HG02840 (cell line): ENCODE data around the gene IP6K2.

Experiments used
- ATAC-seq: cut with Tn5 transposase; IDR thresholded peaks from one replicate; pipeline ENCODE4 v1.9.1; 2021; ENCODE audit warnings: mild to moderate bottlenecking, moderate library complexity, moderate number of reproducible peaks; ENCODE audit not compliant: unreplicated experiment, low FRiP score

The IP6K2 gene

GRCh38 chr3:48674505-48674904, 42.5 kb downstream of the IP6K2 start:
- ATAC-seq: no peak

GRCh38 chr3:48672522-48672921, 44.5 kb downstream of the IP6K2 start:
- ATAC-seq: no peak

GRCh38 chr3:48664929-48665328, 52.1 kb downstream of the IP6K2 start:
- ATAC-seq: no peak

DNA sequence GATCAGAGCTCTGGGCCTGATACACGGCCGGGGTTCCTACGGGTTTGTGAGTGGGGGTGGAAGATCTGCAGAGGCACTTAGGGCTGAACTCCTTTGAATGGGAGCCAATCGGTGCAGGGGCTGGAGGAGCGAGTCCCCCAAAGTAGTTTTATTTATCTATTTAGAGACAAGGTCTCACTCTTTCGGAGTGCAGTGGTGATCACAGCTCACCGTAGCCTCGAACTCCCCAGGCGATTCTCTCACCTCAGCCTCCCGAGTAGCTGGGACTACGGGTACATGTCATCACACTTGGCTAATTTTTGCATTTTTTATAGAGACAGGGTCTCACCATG, 52.7 kb downstream of the IP6K2 start:
- ATAC-seq: no peak

- peak; percentile 85 for ATAC-seq
Measured at GRCh38 chr3:48663489-48664312, 53.3 kb downstream of the IP6K2 start.

DNA sequence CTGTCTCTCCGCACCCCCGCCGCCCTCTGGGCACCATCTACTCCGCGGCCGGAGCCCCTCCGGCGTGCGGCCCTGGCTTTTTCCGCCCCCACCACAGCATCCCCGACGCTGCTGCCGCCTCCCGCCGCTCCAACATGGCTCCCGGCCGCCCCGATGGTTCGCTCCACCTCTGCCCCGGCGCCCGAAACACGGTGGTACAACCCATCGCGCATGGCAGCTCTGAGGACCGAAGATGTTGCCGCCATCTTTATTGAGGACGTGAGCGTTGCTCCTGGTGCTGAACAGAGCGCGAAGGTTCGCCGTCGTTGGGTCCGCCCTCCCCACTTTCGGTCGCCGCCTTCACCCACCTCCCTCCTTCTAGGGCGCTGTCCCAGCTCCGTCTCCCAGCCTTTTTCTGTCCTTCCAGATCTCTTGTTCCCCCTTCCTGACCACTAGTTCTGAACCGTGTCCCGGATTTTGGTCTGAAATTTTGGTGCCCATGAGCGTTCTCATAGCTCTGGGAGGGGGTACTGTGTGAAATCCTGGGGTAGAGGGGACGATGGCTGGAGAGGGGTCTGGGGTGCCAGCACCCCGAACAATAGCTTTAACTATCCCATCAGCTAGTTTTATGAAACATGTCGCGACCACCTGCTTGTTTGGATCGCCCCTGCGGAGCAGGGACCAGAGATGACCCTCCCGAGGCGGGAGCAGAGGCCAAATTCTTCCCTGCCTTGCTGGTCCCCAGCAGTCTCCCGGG, 54.1 kb downstream of the IP6K2 start, which contains the start of gene CELSR3:
CELSR3 (minus strand) TSS at position 134 of the 736 bp plus-strand sequence. CDS start 252 bp downstream, outside the sequence.
- no peak for ATAC-seq

GRCh38 chr3:48662145-48662752, 54.8 kb downstream of the IP6K2 start:
- no peak for ATAC-seq

DNA sequence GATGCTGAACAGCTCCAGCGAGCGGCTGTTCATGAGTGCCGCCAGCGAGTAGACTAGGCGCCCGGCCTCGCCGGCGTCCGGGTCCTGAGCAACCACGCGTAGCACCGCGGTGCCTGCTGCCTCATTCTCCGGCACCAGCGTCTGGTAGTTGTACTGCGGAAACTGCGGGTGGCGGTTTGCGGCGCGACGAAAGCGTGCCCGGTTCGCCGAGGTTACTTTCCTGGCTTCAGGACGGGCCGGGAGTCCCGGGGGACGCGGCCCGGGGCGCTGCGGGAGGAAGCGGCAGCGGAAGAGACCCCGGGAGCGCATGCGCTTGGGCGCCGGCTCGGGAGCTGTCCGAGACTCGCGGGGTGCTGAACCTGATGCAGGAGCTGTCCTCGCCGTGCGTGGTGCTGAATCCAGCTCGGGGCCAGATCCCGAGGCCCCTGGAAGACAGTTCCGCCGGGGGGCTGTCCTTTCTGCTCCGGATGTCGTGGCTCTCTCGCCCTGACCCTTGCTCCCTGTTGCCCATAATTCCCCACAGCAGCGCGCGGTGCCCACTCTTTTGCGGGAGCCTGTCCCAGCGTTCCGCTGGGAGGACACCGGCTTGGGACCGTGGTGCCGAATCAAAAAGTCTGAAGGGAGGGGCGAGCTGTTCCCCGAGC, 55.4 kb downstream of the IP6K2 start:
- no peak for ATAC-seq

DNA sequence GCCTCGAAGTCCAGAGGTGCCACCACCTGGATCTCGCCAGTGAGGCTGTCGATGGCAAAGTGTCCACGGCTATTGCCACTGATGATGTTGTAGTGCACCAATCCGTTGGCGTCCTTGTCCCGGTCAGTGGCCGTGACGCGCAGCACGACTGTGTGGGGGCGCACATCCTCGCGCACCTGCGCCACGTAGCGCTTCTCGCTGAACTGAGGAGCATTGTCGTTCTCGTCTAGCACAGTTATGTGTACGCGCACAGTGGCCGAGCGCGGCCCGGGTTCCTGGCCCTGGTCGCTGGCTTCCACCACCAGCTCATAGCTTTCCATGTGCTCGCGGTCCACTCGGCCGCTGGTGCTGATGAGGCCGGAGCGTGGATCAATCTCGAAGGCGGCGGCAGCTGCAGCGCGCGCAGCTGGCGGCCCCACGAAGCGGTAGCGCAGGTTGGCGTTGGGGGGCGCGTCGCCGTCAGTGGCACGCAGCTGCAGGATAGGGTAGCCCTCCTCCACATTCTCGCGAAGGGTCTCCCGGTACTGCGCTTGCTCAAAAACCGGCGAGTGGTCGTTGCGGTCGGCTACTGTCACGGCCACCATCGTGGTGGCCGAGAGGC, 56.1 kb downstream of the IP6K2 start:
- ATAC-seq: no peak

- ATAC-seq: no peak
Measured at GRCh38 chr3:48656841-48657281, 60.2 kb downstream of the IP6K2 start.

DNA sequence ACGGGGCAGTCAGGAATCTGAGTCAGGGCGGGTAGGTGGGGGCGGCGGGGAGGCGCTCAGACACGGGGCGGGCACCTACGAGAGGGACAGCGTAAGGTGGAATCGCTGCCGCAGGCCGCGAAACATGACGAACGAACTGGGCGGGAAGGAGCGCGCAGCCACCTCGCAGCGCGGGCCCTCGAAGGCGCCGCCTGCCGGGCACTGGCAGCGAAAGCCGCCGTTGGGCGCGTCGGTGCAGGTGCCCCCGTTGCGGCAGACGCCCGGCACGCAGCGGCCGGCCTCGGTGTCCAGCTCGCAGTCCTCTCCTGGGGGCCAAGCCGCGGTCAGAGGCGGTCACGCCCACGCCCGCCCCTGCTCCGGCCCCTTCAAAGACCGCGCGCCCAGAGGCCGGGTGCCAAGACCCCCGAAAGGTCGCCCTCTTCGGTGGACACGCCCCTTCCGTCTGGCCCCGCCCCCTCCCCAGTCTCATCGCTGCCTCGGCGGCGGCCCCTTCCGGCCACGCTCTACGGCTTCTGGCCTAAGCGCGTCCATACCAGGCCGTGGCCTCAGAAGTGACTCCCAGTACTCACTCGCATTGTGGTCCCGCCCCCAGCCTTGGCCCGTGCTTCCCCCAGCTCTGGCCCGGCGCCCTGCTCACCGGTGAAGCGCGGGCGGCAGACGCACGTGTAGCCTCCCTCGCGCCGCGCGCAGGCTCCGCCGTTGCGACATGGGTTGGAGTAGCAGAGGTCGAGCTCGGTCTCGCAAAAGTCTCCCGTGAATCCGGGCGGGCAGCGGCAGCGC, 60.8 kb downstream of the IP6K2 start:
- ATAC-seq: no peak

GRCh38 chr3:48655606-48656005, 61.4 kb downstream of the IP6K2 start:
- no peak for ATAC-seq

- no peak for ATAC-seq
Measured at GRCh38 chr3:48655063-48655462, 62.0 kb downstream of the IP6K2 start.

DNA sequence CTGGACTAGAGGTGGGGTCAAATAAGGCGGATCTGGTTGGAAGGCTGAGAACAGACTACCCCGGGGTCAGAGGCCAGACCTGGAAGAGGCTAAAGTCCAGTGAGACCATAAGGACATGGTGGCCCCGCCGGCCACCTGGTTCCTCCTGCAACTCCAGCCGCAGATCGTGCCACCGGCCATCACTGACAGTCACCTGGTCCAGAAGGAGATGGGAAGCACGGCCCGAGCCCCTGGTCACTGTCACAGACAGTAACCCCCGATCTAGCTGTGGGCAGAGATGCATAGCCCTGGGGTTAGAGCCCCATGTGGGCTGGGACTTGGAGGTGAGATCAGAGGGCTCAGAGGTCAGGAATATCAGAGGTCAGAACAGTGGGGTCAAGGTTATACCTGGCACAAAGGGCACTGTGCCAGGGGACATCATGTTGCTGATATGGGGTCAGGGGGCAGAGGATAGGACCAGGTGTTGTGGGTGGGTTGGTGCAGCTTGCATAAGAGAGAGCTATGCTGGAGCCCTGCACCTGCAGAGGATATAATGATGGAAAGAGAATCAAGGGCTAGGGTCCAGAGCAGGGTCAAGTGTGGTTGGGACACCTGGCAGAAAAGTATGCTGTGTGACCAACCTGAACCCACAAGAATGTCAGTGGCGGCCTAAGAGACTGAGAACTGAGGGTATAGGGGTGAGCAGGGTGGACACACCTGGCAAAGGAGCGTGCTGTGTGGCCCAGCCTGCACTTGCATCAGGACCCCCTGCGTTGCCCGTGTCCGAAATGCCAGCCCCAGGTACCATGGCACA, 63.9 kb downstream of the IP6K2 start:
- ATAC-seq: no peak

DNA sequence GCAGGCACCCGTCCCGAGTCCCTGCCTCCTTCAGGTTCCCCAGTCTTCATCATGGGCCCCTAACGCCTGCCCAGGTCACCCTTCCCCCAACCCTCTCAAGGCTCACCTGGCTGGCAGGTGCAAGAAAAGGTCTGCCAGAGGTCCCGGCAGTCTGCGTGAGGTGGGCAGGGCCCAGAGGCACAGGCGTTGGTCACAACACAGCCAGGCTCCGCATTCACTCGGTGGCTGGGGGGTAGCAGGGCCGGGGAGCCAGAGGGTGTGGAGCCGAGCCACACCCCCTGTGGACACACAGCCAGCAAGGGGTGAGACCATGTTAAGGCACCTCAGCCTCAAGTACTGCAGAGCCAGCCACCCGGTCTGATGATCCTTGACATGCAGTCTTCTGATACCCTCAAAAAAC, 65.2 kb downstream of the IP6K2 start:
- no peak for ATAC-seq

DNA sequence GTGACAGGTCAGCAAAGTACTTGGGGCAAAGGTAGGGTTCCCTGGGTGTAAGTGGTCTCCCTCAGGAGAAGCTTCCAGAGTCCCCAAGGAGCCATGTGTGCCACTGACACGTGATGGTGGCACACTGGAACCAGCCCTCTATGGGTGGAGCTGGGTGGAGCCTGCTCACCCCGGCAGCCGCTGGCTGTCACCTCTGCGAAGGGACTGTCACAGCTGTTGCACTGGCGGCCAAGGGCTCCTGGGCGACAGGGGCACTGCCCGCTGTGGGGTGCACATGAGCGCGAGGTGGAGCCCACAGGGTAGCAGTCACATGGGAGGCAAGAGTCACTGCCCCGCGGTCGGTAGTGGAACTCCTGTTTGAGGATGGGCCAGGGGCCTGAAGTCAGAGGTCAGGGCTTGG, 66.3 kb downstream of the IP6K2 start:
- no peak for ATAC-seq

- no peak for ATAC-seq
Measured at GRCh38 chr3:48648188-48648850, 68.7 kb downstream of the IP6K2 start.

DNA sequence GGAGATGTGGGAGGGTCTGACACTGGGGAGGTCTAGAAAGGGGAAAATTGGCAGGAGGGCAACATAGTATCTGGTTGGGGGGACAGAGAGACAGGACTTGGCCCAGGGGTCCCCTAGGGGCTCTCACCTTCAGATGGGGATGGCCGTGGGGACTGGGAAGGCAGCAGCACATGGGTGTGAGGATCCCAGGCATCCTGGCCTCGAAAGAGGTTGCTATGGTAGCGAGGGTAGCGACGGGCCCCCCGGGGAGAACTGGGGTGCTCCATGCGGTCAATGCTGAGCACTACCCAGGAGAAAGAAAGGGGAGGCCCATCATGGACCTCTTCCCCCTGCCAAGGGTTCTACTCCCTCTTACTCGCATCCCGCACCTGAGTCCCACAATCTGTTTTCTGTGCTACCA, 69.3 kb downstream of the IP6K2 start:
- ATAC-seq: no peak
